HG03159 (cell line): Measurements from ENCODE around the gene BBS9.
"Not testable (repeated sequence)": the region's sequence is repeated elsewhere in the genome, so short reads cannot be mapped to it uniquely, and the experiment has no call there.

Experiments
- ATAC-seq: cut with Tn5 transposase; IDR thresholded peaks from one replicate; pipeline ENCODE4 v1.9.1; 2021; ENCODE audit warnings: mild to moderate bottlenecking, moderate library complexity; ENCODE audit not compliant: unreplicated experiment

Gene BBS9

DNA sequence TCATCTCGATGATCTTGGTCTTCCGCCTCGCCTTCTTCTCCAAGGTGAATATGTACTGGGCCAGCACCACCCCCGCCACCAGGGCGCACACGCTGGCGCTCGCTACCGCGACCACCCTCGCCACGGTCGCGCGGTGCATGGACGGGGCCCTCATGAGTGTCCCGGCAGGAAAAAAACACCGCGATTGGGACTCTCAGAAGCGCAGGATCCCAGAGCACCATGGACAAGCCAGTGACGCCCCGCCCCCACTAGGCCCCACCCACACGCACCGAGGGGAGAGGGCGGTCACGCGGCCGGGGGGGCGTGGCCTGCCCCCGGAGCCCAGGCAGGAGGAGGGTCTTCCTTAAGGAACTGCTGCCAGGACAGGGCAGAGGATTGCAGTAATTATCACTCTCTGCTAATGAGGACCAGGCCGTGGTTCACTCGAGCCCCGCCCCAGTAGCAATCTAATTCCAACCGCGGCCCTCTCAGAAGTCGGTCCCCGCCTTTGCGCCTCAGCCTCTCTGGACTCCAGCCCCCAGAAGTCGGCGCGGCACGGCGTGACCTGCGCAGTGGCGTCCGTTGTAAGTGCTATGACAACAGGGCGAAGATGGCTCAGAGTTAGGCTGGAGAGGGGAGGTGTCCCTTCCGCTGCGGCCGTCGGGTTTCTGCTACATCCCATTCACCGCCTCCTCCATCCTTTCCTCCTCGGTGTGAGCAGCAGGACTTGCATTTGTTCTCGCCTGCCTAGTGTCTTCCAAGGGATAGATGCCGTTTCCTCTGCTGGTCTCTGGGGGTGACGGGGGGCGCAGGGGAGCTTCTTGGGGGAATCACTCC lies at the start of gene BBS9:
Gene BBS9 (plus strand): TSS at position 575 of the 816 bp plus-strand sequence. CDS start 16,689 bp downstream, outside the sequence.
- peak; percentile 100 for ATAC-seq

DNA sequence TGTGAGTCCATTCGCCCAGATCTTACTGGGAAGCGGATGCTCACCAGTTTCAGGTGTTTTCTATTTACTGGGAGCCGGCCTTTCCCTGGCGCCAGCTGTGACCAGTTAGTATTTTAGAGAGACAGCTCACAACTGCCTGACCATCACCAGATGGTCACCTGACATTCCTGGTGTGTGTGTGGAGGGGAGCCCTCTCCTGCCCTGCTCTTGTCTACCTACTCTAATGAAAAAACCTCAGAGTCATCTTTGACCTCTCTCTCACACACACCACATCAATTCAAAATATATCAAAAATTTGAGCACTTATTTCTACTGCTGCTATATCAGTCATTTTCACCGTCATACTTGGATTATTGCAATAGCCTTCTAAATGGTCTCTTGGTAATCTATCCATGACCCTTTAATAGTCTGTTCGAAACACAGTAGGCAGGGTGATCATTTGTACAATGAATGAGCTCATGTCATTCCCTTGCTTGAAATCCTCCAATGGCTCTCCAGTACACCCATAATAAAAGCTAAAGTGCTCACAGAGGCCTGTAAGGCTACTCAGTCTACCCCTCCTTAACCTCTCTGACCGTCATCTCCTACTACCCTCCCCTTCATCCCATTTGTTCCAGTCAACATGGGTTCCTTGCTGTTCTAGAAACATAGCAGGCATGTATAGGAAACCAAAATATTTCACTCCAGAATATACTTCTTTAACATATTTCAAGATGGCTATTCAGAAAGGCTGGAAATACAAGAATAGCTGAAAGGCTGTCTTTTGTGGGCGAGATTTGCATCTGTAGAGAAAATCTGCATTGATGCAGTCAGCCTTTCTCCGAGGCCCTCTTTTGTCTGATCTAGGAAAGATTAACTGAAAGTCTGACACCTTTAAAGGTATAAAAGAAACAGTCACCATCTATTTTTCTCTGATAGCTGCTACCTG lies 49.3 kb upstream of the BBS9 start:
- no peak for ATAC-seq

DNA sequence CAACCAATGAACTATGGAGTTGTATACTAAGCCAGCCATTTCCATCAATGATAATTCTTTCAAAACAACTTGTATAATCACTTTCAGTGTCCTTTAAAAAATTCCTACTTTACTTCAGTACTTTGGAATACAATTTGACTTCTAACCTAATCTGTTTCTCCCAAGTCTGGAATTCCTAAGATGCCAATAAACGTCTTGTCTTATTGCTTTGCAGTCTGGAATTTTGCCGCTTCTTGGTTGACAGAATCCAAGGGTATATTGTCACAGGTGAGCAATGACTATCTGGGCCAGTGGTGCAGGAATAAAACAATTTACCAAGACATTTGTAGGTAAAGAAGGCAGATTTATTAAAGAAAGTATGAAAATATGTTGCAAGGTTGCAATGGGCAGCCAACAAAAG lies 42.0 kb upstream of the BBS9 start:
- no peak for ATAC-seq

DNA sequence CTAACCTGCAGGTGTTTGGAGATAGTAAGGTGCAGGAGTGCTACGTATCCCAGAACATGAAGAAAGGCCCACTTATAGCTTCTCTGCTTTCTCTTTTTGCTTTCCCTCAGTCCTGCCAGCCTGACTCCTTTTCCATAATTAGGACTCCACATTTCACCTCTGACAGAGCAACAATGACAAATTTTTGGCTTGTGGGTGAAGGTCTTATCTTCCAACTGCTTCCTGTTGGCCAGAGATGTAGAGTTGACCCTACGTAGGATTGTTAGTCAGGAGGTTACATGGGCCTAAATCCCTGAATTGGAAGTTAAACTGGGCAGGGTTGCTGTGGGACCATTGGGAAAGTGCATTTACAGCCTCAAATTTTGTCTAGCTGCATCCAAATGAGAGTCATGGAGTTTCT lies 41.5 kb upstream of the BBS9 start:
- ATAC-seq = no peak

DNA sequence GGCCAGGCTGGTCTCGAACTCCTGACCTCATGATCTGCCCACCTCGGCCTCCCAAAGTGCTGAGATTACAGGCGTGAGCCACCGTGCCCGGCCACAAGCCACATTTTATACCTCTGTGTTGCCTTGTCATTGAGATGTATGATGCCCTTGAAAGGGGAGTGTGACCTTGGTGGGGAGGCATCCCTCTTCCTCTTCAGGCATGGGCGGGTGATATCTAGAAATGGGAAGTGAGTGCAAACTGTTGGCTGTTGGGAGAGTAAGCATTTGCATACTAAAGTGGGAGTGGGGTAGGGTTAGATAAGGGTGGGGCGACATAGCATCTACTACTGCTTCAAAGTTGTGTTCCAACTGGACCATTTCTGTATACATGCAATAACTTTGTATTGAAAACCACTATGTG lies 40.2 kb upstream of the BBS9 start:
- ATAC-seq = no peak

DNA sequence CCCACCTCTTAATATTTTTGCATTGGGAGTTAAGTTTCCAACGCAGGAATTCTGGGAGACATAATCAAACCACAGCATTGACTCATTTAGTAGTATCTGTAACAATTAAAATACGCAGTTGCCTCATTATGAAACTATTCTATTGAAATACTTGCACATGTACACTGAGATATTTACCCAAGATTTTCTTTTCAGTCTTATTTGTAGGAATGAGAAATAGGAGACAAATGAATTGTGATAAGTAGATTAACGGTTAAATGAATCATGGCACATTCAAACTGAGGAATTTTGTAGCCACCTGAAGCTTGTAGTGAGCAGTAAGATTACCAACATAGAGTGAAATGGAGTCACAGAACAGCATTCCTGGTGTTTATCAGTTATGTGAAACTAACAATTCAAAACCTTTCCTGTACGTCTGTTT lies 38.2 kb upstream of the BBS9 start:
- no peak for ATAC-seq

DNA sequence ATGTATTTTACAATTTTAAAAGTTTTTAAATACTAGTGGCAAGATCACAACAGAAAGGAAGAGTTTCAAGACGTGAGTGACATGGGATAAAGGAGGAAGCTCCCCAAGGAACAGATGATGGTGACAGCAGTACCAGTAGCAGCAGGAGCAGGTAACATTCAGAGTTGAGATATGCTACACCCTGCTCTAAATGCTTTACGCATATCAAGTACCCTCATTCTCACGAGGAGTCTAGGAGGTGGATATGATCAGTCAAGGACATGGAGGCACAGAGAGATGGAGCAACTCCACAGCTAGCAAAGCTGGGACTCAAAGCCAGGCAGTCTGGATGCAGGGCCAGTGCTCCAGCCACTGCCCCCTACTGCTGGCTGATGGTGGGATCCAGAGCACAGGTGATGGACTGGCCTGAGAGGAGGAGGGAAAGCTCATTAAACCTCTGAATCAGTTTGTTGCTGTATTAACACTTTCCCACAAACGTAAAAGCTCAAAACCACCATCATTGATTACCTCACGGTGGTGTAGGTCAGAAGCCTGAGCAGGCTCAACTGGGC lies 37.6 kb upstream of the BBS9 start:
- ATAC-seq = no peak

DNA sequence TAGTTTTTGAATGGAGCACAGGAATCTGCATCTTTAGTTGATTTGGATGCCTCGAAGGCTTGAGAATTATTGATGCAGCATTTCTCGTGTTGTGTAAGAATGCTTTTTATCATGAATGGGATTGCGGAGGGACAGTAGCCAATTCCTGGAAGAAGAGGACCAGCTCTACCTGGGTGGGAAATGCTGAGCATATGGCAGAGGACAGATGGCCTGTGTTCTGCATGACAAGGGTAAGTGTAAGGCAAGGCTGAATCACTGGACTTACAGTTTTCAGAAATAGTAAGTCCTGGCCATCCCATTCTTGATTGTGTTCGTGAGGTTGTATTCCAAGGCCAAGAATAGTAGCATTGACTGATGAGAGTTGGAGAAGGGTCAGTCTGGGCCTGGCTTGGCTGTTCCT lies 36.1 kb upstream of the BBS9 start:
- no peak for ATAC-seq

DNA sequence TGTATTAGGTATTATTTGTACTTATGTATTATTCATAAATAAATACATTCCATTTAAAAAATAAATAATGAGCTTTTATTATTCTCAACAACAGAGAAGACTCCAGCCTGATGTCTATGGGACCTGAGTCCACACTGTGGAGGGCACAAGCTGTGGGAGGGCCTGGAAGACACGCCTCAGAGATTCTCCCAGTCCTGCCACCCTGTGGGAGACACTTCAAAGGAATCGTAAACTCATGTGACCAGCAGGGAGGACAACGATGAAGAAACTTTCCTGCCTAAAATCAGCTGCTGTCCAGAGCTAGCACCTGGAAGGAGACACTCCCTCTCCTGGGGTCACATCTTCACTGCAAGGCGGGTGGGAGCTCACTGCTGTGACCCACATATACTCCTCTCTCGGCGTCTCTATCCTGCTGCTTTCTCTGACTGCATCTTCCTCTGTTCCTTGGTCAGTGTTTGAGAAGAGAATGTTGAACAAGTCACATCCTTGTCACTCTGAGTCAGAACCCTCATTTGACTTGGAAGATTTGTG lies 34.6 kb upstream of the BBS9 start:
- not testable (repeated sequence) for ATAC-seq

DNA sequence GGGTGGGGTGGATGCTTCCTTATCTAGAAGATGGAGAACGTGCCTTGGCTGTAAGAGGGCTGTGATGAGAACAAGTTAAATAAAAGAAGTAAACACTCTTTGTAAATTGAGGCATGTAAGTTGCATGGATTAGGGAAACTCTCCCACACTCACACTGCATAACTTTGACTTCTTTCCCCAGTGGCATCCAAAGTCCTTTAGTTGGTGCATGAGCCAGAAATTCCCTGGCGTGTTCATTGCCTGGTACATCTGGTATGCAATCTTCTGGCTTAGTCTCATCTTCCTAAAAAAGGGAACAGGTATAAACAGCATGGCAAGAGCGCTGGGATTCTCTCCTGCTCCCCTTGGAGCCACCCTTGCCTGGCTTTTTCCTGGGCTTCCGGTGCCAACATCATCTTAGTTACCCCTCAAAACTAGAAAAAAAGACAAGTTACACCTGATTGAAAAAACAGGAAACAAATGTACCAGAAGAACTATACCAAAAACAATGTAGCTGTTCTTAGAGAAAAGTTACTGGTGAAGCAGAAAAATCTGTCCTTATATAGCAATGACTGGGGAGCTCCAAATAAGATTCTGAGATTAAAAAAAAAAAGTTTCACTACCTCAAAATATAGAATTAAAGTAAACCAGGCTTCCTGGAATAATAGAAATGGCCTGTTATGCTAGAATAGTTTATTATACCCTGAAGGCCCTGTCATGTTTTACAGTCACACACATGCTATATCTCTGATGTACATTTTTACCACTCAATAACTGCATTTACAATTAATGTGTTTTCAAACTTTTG lies 30.0 kb upstream of the BBS9 start:
- no peak for ATAC-seq

DNA sequence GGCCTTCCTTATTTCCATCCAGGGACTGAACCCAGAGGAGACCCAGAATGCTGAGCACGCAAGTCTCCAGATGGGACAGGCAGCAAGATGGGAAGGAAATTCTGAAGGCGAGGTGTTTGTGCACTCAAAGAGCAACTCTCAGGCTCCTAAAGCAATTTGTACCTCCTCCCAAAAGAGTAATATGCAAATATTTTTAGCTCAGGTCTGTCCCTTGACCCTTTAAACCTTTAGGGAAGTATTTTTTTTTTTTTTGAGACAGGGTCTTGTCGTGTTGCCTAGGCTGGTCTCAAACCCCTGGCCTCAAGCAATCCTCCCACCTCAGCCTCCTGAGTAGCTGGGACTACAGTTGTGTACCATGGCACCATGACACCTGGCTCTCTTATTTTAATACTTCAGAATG lies 28.6 kb upstream of the BBS9 start:
- ATAC-seq = no peak

DNA sequence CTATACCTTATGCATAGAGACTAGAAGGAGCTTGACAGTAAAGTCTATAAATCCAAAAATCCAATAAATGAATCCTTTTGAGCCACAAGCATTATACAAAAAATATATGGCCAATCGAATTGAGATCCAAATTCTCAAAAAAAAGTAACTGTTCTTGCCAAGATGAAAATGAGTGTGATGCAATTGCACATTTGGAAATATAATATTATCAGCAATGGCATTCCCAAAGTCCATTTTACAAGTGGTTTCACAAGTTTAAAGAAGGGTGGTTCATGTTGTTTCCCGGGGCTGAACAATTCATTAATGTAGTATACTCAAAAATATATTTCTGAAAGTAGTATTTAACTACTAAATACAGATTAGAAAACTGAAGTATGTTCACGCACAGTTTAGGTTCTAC lies 27.5 kb upstream of the BBS9 start:
- ATAC-seq = no peak

DNA sequence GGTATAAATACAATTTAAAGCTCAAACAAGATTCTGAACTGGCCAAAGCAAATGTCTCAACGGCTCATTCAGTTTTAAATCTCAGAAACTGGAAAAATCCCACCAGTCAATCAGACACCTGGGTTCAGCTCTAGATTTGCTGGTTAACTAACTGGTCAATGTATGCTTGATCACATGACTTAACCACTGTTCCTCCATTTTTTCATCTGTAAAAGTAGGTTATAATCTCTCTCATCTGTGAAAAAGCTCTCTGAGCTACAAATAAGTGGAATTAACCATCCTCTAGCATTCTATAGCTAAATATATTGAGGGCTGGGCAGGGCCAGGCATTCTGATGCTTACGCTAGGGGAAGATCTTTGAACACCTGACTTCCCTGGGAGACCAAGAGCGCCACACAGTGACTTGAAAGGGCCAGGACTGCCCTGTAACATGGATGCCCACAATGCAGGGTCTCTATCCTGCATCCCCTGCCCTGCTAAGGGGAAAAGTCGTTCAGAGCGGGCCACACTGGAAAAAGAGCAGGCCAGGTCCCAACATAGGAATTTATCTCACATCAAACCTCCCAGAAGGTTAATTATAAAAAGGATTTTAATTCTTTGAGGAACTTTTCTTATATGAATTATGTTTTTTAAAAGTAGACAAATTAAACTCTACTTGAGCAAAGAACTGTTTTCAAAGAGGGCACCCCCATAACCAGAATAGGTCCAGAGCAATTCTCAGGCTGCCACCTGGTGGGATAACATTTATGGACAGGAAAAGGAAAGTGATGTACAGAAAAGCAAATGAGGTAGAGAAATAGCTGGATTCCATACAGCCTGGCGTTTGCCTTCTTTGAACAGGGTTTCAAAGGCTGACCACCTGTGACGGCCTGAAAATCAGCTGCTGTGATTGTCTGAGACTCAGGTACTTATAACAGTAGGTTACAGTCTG lies 22.0 kb upstream of the BBS9 start:
- no peak for ATAC-seq

DNA sequence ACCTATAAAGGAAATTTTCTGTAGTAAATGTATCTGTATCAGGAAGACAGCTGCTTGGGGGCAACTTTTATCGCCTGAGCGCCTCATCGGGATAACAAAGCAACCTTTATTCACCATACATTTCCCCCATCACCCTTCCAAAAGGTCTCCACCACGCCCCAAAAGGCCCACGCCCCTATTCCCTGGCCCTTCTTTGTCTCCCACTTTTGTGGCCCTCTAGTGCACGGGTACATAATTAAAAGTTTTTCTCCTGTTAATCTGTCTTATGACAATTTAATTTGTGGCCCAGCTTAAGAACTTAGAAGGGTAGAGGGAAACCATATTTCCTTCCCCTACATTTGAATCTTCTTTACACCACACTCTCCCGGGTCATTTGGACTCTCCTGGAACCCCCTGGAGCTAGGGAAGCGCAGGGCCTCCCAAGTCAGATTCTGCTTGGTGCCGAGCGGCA lies 20.8 kb upstream of the BBS9 start:
- ATAC-seq = peak; percentile 22

DNA sequence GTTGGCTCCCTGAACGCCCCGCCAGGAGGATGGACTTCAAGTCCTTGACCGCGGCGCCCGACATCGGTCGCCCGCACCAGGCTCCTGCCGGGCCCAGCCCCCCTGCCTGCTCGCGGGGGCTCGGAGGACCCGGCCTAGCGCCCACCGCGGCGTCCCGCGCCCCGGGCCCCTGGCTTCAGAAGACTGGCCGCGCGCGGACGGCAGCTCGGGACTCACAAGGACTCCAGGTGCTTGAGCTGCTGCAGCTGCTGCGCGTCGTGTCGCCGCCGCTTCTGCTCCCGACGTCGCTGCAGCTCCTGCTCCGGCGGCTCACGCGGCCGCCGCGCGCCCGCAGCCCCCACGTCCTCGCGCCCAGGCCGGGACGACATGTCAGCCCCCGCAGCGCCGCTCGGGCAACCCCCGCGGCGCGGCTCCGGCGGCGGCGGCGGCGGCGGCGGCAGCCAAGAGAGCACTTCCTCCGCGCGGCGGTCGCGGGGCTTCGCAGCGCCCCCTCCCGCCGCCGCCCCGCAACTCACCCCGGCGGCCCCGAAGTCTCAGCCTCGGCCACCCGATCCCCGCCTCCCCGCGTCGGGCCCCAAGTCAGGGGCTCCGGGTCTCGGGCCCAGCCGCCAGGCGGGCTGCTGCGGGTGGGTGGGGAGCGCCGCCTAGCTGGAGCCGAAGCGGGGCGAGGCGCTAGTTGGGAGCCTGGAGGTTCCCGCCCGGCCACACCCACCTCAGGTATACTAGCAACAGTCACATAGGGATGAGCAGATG lies 20.2 kb upstream of the BBS9 start, which contains the start of gene RP9:
Gene RP9 (minus strand): TSS at position 400 of the 753 bp plus-strand sequence. CDS start 32 bp downstream, at position 368.
- peak; percentile 88 for ATAC-seq

DNA sequence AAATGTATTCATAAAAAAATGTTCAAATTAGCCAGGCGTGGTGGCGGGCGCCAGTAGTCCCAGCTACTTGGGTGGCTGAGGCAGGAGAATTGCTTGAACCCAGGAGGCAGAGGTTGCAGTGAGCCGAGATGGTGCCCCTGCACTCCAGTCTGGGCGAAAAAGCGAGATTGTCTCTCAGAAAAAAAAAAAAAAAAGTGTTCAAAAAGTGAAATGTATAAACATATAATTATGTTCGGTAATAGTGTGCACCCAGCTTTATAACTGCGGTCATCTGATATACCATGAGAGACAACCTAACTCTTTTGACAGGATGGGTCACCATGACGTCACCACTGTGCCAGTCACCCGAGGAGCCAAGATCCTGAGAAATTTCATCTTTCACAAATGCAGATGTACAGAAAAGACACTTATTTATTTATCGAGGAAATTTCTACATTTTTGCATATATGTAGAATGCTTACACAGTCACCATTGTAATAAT lies 19.6 kb upstream of the BBS9 start:
- ATAC-seq = no peak

DNA sequence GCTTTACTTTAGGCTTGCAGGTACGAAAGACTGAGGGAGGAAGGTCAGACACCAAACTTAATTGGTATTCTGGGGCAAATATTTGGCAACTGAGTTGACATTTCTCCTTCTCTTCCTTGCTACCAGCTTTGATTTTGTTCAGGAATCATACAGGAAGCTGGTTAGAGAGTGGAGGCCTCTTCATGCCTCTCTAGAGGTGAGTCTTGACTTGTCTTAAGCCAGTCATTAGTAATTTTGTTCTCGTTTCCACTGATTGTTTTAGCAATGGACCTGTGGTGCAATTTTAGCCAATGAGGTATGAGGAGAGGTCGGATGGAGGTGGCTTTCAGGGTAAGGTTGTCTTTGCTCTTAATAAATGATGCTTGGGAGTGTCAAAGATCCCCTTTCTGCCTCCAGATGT lies 17.8 kb upstream of the BBS9 start:
- ATAC-seq = no peak

DNA sequence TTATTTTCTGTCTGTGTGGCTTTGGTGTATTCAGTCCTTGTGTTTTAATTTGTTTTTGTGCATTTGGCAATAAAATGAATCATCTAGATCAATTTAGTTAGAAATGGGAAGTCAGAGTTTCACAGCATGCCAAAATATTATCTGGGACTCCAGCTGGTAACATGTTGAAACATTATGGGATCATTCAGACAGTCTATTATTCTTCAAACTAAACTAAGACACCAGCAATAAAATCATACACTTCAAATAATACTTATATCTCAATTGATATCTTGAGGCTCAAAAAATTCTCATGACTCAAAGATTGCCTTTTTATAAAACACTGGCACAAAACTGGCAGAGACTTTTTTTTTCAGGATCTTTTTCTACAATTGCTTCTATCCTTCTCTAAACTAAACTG lies 14.4 kb upstream of the BBS9 start:
- no peak for ATAC-seq
